Erythroblast (primary cell): ENCODE data around the gene SNTN.

Experiments
- GATA1 ChIP-seq: IDR thresholded peaks from 2 replicates; pipeline ENCODE4 v1.6.1; 2011; ENCODE audit warnings: low read depth, mild to moderate bottlenecking, control low read depth, low read length, moderate library complexity
- POLR2A ChIP-seq: IDR thresholded peaks from 2 replicates; pipeline ENCODE4 v1.6.1; 2011; ENCODE audit warnings: mild to moderate bottlenecking, low read length

- TF ChIP-seq POLR2A (no peak), GATA1 (no peak)
Measured at GRCh38 chr3:63707731-63708130, 55.3 kb downstream of the SNTN start.
